ENCODE measurements around the gene SLFN12L. TPM values are rescaled to one million over a fixed set of nuclear protein-coding genes. Genes with fewer than 3 reads are reported as not detected.
"Not testable (repeated sequence)": the region's sequence is repeated elsewhere in the genome, so short reads cannot be mapped to it uniquely, and the experiment has no call there.

The SLFN12L gene
- polyA plus RNA-seq, 3 donors from 2014 or later: 14.8 to 28.8 (median 27.4) TPM

DNA sequence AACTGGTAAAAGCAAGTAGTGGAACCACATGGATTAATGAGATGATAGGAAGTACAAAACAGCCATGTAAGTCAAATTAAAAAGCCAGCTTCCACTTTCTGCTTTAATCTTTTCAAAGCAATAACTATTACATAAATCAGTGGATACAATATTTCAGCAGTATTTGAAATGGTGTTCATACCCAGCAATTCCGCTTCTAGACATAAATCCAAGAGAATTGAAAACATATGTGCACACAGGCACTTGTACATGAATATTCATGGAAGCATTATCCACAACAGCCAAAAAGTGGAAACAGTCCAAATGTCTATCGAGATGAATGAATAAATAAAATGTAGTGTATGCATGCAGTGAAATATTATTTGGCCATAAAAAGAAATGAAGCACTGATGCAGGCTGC lies 27.4 kb downstream of the SLFN12L start:
- DNase-seq: no peak
- peaks cover 41 to 62% (median 54%) of the 10 kb centered on the region in 3 donors for H3K36me3 Mint-ChIP-seq
- H3K4me1 Mint-ChIP-seq: peaks cover 68 to 95% of the 10 kb centered on the region in 2 donors
- H3K27ac Mint-ChIP-seq: peak overlapping the region; percentile 11 to 88 (median 70)
- H3K4me3 Mint-ChIP-seq: peak overlapping the region in 1 of 5 donors; percentile 49
- peaks cover 0 to 6% (median 0%) of the 10 kb centered on the region in 6 donors for H3K9me3 Mint-ChIP-seq
- H3K27me3 Mint-ChIP-seq (ENCODE audit: low read depth in 3 of 3): peaks cover 0 to 9% (median 5%) of the 10 kb centered on the region in 3 donors

DNA sequence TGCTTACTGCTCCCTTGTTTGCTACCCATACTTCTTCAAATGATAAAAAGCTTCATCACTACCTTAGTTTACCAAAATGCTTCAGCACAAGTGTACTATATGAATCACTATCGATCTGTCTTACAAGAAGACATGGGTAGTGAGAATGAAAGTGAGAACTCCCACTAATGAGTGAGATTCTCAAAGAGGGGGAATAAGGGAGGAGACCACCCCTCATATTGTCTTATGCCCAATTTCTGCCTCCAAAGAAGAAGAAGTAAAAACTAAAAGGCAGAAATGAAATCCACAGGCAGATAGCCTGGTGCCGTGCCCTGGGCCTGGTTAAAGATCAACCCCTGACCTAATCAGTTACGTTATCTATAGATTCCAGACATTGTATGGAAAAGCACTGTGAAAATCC lies 29.8 kb downstream of the SLFN12L start:
- not testable (repeated sequence) for DNase-seq; H3K9me3 Mint-ChIP-seq; H3K27me3 Mint-ChIP-seq (ENCODE audit: low read depth in 3 of 3); H3K4me3 Mint-ChIP-seq
- peak overlapping the region in 5 of 6 donors; percentile 12 to 83 (median 76) for H3K27ac Mint-ChIP-seq
- H3K36me3 Mint-ChIP-seq: peaks cover 30 to 41% (median 39%) of the 10 kb centered on the region in 3 donors
- peaks cover 66 to 95% of the 10 kb centered on the region in 2 donors for H3K4me1 Mint-ChIP-seq

DNA sequence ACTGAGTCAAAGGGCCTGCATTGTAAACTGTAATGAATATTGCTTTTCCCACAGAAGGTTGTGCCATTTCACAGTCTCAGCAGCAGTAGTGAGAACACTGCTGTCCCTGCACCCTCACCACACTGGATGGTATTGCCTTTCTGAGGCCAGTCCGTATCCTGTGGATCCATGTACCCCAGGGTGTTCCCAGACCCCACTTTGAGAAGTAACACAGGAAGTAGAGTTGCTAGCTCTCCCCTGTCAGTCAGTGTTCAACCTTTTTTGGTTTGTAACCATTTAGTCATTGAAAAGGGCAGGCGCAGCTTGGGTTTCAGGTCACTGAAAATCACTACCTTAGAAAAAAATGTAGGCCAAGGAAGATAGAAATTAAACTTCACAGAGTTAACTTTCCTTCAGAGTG lies 37.9 kb downstream of the SLFN12L start:
- H3K27ac Mint-ChIP-seq: peak overlapping the region; percentile 85 to 93 (median 92)
- DNase-seq: peak in 2 of 3 donors; percentile 32 to 53
- H3K4me3 Mint-ChIP-seq: peak overlapping the region; percentile 41 to 61 (median 56)
- no peaks in the 10 kb centered on the region for H3K9me3 Mint-ChIP-seq
- H3K36me3 Mint-ChIP-seq: peaks cover 10 to 22% (median 13%) of the 10 kb centered on the region in 3 donors
- peaks cover 88 to 94% of the 10 kb centered on the region in 2 donors for H3K4me1 Mint-ChIP-seq
- peaks cover 2 to 8% (median 3%) of the 10 kb centered on the region in 3 donors for H3K27me3 Mint-ChIP-seq (ENCODE audit: low read depth in 3 of 3)

DNA sequence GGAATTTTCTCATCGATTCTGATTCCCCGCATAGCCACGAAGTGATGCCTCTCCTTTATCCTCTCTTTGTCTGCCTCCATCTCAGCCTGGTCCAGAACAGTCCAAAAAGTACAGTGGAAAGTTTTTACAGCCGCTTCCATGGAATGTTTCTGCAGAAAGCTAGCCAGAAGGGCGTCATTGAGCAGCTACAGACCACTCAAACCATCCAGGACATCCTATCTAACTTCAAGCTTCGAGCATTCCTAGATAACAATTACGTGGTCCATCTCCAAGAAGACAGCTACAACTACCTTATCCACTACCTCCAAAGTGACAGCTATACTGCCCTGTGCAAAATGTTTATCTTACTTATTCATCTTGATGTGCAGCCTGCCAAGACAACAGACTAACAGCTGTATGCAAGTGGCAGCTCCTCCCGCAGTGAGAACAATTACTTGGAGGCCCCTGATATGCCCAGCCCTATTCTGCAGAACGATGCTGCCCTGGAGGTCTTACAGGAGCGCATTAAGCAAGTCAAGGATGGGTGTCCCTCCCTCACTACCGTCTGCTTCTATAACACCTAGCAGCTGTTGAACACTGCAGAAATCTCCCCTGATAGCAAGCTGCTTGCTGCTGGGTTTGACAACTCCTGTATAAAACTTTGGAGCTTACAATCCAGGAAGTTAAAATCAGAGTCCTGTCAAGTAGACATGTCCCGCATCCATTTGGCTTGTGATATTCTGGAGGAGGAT lies 38.9 kb downstream of the SLFN12L start:
- H3K27ac Mint-ChIP-seq: peak overlapping the region; percentile 74 to 93 (median 90)

DNA sequence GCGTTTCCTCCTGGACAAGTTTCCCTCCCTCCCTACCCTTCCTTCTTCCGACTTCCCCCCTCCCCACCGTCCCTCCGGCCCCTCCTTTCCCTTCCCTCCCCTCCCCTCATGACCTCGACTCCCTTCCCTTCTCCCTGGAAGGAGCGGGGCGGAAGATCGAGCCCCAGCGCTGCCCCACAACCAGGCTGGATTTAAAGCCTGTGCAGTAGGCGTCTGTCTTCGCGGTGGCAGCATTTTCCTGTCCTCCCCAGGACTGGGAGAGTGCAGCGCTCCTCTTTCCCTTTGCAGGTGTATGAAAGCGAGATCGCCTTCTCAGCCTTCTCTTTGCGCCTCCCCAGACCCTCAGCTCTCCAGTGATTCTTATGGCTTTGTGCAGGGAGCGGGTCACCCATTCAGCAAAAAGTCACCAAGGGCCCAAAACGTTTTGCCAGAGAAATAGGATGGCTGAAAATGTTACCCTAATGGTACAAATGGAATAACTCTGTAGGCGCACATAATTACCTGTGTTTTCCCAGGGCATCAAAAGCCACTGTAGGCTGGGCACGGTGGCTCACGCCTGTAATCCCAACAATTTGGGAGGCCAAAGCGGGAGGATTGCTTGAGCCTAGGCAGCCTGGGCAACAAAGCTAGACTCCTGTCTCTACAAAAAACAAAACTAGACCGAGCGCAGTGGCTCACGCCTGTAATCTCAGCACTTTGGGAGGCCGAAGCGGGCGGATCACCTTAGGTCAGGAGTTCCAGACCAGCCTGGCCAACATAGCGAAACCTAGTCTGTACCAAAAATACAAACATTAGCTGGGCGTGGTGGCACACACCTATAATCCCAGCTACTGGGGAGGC lies 40.8 kb downstream of the SLFN12L start:
- peak overlapping the region in 3 of 5 donors; percentile 12 to 48 (median 21) for H3K4me3 Mint-ChIP-seq
- DNase-seq: no peak
- H3K9me3 Mint-ChIP-seq: no peaks in the 10 kb centered on the region
- H3K27me3 Mint-ChIP-seq (ENCODE audit: low read depth in 3 of 3): peaks cover 0 to 11% (median 2%) of the 10 kb centered on the region in 3 donors
- peak overlapping the region; percentile 67 to 86 (median 80) for H3K27ac Mint-ChIP-seq
- H3K4me1 Mint-ChIP-seq: peaks cover 83 to 94% of the 10 kb centered on the region in 2 donors
- H3K36me3 Mint-ChIP-seq: peaks cover 9 to 26% (median 11%) of the 10 kb centered on the region in 3 donors

More for the DNA sequence above, 38.9 kb downstream of the SLFN12L start:
- H3K9me3 Mint-ChIP-seq: no peaks in the 10 kb centered on the region
- H3K4me3 Mint-ChIP-seq: peak overlapping the region; percentile 15 to 50 (median 33)
- peaks cover 13 to 22% (median 14%) of the 10 kb centered on the region in 3 donors for H3K36me3 Mint-ChIP-seq
- no peak for DNase-seq
- peaks cover 2 to 11% (median 3%) of the 10 kb centered on the region in 3 donors for H3K27me3 Mint-ChIP-seq (ENCODE audit: low read depth in 3 of 3)
- peaks cover 85 to 94% of the 10 kb centered on the region in 2 donors for H3K4me1 Mint-ChIP-seq

DNA sequence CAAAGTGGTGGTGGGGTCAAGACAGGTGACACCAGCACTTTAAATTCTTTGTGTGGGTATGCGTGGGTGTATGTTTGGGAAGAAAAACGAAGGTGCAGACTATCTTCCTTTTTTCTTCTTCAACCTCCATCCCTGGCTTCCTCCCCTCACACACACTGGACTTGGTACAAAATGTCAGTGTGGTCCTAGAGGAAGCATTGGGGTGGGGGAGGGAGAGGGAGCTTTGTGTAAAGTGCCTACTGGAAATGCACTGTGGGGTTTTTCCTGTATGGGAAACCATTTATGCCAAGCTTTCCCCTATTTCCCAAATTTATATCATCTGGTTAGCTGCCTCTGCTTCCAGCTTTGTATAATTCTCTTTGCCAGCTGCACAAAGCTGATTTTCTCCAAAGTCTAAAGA lies 44.4 kb downstream of the SLFN12L start:
- H3K36me3 Mint-ChIP-seq: peaks cover 10 to 34% (median 18%) of the 10 kb centered on the region in 3 donors
- peaks cover 0 to 16% (median 5%) of the 10 kb centered on the region in 3 donors for H3K27me3 Mint-ChIP-seq (ENCODE audit: low read depth in 3 of 3)
- peaks cover 0 to 2% (median 0%) of the 10 kb centered on the region in 6 donors for H3K9me3 Mint-ChIP-seq
- no peak for DNase-seq
- no peak overlapping the region for H3K4me3 Mint-ChIP-seq
- peak overlapping the region; percentile 52 to 89 (median 74) for H3K27ac Mint-ChIP-seq
- H3K4me1 Mint-ChIP-seq: peaks cover 75 to 94% of the 10 kb centered on the region in 2 donors

DNA sequence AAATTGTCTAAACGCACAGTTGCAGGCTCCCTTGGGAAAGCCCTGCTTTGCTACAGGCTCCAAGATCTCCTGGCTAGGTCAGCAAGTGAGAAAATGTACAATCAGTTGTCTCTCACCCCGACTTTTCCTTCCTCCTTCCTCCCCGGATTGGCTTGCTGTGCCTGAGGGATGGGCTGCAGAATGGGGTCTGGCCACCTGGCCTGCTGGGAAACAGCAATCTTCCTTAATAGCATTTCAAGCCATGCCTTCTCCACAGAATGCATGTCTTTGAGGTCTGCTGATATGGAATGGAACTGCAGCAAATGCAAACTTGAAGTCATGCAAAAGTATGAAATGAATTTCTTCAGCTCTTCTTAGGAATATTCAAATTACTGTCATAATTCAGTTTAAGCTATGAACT lies 46.1 kb downstream of the SLFN12L start:
- peaks cover 8 to 28% (median 16%) of the 10 kb centered on the region in 3 donors for H3K27me3 Mint-ChIP-seq (ENCODE audit: low read depth in 3 of 3)
- H3K27ac Mint-ChIP-seq: peak overlapping the region in 5 of 6 donors; percentile 48 to 86 (median 69)
- H3K4me3 Mint-ChIP-seq: no peak overlapping the region
- DNase-seq: no peak
- H3K36me3 Mint-ChIP-seq: peaks cover 10 to 34% (median 14%) of the 10 kb centered on the region in 3 donors
- H3K4me1 Mint-ChIP-seq: peaks cover 70 to 100% of the 10 kb centered on the region in 2 donors
- H3K9me3 Mint-ChIP-seq: peaks cover 0 to 2% (median 0%) of the 10 kb centered on the region in 6 donors

DNA sequence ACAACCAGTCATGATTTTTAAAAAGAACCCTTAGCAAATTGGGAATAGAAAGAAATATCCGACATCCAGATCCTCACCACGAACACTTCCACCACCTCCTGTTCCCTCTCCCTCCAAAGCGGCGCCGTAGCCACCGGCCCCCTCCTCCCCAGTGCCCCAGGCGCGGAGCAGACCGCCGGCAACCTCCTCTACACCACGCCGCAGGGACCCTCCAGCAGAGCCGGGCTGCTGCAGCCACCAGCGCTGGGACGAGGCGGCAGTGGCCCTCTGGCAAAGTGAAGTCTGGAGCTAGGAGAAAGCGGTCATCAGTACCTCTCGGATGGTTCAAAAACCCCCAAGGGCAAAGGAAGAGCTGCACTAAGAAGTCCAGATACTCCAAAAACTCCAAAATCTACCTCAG lies 47.5 kb downstream of the SLFN12L start:
- H3K27me3 Mint-ChIP-seq (ENCODE audit: low read depth in 3 of 3): peaks cover 10 to 30% (median 16%) of the 10 kb centered on the region in 3 donors
- no peak for DNase-seq
- peak overlapping the region; percentile 15 to 100 (median 89) for H3K27ac Mint-ChIP-seq
- peaks cover 14 to 43% (median 24%) of the 10 kb centered on the region in 3 donors for H3K36me3 Mint-ChIP-seq
- peak overlapping the region in 1 of 5 donors; percentile 47 for H3K4me3 Mint-ChIP-seq
- peaks cover 0 to 2% (median 0%) of the 10 kb centered on the region in 6 donors for H3K9me3 Mint-ChIP-seq
- peaks cover 70 to 100% of the 10 kb centered on the region in 2 donors for H3K4me1 Mint-ChIP-seq

DNA sequence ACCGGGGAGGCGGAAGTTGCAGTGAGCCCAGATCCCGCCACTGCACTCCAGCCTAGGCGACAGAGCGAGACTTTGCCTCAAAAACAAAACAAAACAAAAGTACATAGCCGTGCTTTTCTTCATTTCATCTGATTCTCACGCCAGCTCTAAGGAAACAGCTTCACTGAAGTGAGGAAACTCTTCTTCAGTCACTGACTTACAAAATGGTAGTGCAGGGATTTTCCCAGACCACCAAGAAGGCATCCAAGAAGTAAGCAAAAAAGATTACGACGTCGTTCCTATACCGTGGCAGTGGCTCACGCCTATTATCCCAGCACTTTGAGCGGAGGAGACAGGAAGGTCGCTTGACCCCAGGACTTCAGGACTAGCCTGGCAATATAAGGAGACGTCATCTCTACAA lies 48.5 kb downstream of the SLFN12L start:
- Mint-ChIP-seq H3K27me3 (ENCODE audit: low read depth in 3 of 3) (peaks cover 10 to 27% (median 16%) of the 10 kb centered on the region in 3 donors), H3K27ac (peak overlapping the region; percentile 94 to 100 (median 99)), H3K36me3 (peaks cover 18 to 46% (median 24%) of the 10 kb centered on the region in 3 donors), H3K4me1 (peaks cover 74 to 100% of the 10 kb centered on the region in 2 donors), H3K4me3 (peak overlapping the region; percentile 24 to 98 (median 97)), H3K9me3 (peaks cover 0 to 4% (median 0%) of the 10 kb centered on the region in 6 donors)
- no peak for DNase-seq

DNA sequence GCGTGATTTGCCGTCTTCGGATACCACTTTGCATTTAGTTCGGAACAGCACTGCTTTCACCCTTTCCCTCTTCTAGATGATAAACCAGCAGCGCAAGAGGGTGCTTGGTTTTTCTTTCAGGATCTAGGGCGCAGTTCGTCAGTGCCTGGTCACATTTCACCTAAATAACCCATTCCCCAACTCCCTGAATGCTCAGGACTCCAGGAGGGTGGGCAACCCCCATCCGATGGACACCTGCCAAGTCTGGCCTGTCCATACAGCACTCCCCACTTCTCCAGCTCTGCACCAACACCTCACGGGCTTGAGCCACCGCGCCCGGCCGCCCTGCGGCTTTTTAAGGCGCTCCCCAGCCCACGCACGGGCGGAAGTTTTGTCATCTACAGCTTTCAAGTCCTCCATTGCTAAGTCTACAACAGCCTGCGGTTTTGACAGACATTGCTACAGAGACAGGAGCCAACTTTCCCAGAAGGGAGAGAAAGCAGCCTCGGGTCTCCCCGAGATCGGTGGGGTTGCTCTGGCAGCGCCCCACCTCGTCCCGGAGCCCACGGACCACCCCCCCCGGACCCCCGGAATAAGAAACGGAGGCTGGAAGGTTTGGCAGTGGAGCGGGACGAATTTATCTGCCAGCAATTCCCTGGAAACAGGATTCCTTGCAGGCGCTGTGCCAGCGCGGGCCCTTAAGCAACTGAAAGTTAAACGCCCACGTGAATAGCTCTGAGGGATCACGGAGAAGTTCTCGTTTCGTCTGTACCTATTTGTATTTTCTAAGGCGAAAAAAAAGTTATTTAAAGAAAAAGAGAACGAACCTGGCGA lies 50.4 kb downstream of the SLFN12L start:
- peak overlapping the region; percentile 97 to 99 (median 98) for H3K4me3 Mint-ChIP-seq
- H3K27me3 Mint-ChIP-seq (ENCODE audit: low read depth in 3 of 3): peaks cover 10 to 27% (median 16%) of the 10 kb centered on the region in 3 donors
- H3K4me1 Mint-ChIP-seq: peaks cover 77 to 100% of the 10 kb centered on the region in 2 donors
- H3K27ac Mint-ChIP-seq: peak overlapping the region; percentile 94 to 100 (median 99)
- H3K9me3 Mint-ChIP-seq: peaks cover 0 to 4% (median 0%) of the 10 kb centered on the region in 6 donors
- DNase-seq: peak; percentile 82 to 84 (median 83)
- H3K36me3 Mint-ChIP-seq: peaks cover 24 to 55% (median 28%) of the 10 kb centered on the region in 3 donors

DNA sequence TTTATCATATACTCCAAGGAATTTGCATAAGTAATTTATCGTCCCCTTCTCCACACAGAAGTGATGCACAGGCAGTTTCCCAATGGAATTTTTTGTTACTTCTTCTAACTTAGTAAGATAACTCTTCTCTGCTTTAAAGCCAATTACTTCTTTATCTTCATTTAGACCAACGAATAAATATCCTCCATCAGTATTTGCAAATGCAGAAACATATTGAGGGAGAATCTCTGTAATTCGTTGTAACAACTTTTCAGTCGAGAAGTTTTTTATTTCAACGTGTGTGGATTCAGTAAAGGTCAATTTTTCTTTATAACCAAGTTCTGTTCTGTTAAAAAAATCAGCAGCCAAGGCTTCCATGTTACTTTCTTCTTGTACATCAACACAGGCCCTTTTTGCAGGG lies 58.2 kb downstream of the SLFN12L start:
- Mint-ChIP-seq H3K4me1 (peaks cover 65 to 87% of the 10 kb centered on the region in 2 donors), H3K27me3 (ENCODE audit: low read depth in 3 of 3) (no peaks in the 10 kb centered on the region), H3K27ac (peak overlapping the region in 4 of 6 donors; percentile 36 to 75 (median 66)), H3K36me3 (peaks cover 30 to 78% (median 53%) of the 10 kb centered on the region in 3 donors), H3K4me3 (no peak overlapping the region), H3K9me3 (peaks cover 0 to 2% (median 0%) of the 10 kb centered on the region in 6 donors)
- no peak for DNase-seq

DNA sequence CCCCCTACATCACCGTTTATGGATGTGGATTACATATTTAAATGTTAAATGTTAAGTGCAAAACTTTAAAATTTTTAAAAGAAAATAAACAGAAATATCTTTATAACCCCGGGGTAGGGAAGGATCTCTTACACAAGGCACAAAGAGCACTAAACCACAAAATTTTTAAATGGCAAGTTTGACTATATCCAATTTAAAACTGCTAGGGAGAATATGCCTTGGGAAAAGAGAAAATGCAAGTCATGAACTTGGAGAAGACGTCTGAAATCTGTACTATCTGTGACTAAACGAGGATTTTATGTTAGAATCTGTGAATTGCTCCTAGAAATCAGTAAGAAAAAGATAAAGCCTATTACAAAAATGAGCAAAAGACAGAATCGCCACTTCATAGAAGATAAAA lies 60.2 kb downstream of the SLFN12L start:
- H3K27me3 Mint-ChIP-seq (ENCODE audit: low read depth in 3 of 3): peaks cover 0 to 2% (median 0%) of the 10 kb centered on the region in 3 donors
- H3K36me3 Mint-ChIP-seq: peaks cover 44 to 79% (median 46%) of the 10 kb centered on the region in 3 donors
- H3K4me3 Mint-ChIP-seq: no peak overlapping the region
- no peak for DNase-seq
- peak overlapping the region; percentile 5 to 84 (median 72) for H3K27ac Mint-ChIP-seq
- peaks cover 55 to 87% of the 10 kb centered on the region in 2 donors for H3K4me1 Mint-ChIP-seq
- no peaks in the 10 kb centered on the region for H3K9me3 Mint-ChIP-seq

All from immature natural killer cell (primary cell).